ENCODE data around the gene ACOX3.
"Not testable (repeated sequence)": the region's sequence is repeated elsewhere in the genome, so short reads cannot be mapped to it uniquely, and the experiment has no call there.

ACOX3 gene

GRCh38 chr4:8407316-8407715 lies 33.2 kb downstream of the ACOX3 start:
- Histone ChIP-seq H2AFZ (ENCODE audit: low read length) (no peak overlapping the region), H3K4me1 (ENCODE audit: insufficient read depth, low read length, severe bottlenecking) (peaks cover 8% of the 10 kb centered on the region), H4K20me1 (ENCODE audit: insufficient read depth, low read length) (no peaks in the 10 kb centered on the region), H3K27me3 (ENCODE audit: insufficient read depth, low read length) (no peaks in the 10 kb centered on the region), H3K36me3 (ENCODE audit: insufficient read depth, low read length) (peaks cover 9% of the 10 kb centered on the region; the same call in 1 of the 2 replicates), H3K4me3 (ENCODE audit: low read depth, low read length, poor library complexity, severe bottlenecking) (no peak overlapping the region), H3K79me2 (ENCODE audit: insufficient read depth, low read length) (no peaks in the 10 kb centered on the region), H3K27ac (ENCODE audit: low read depth, low read length, poor library complexity, severe bottlenecking) (no peak overlapping the region), H3K9me2 (ENCODE audit: low read depth, low read length) (no peaks in the 10 kb centered on the region), H3F3A (ENCODE audit: insufficient read depth, low read length) (no peaks in the 10 kb centered on the region), H3K9ac (ENCODE audit: low read length) (no peak overlapping the region), H3K9me3 (ENCODE audit: low read length) (no peaks in the 10 kb centered on the region), H3K4me2 (ENCODE audit: low read length) (no peak overlapping the region)
- TF ChIP-seq CTCF (IDR thresholded peaks at IDR 0.05; ENCODE audit: low read length) (no peak), EZH2 (IDR thresholded peaks at IDR 0.05; ENCODE audit: borderline replicate concordance, low read length) (no peak)

GRCh38 chr4:8406887-8407286 lies 33.6 kb downstream of the ACOX3 start:
- not testable (repeated sequence) for H3K9me2 ChIP-seq (ENCODE audit: low read depth, low read length); H3K27me3 ChIP-seq (ENCODE audit: insufficient read depth, low read length); H3F3A ChIP-seq (ENCODE audit: insufficient read depth, low read length); H3K79me2 ChIP-seq (ENCODE audit: insufficient read depth, low read length); H3K27ac ChIP-seq (ENCODE audit: low read depth, low read length, poor library complexity, severe bottlenecking); H4K20me1 ChIP-seq (ENCODE audit: insufficient read depth, low read length); H3K36me3 ChIP-seq (ENCODE audit: insufficient read depth, low read length); H2AFZ ChIP-seq (ENCODE audit: low read length); H3K4me3 ChIP-seq (ENCODE audit: low read depth, low read length, poor library complexity, severe bottlenecking); H3K9ac ChIP-seq (ENCODE audit: low read length); H3K4me2 ChIP-seq (ENCODE audit: low read length); H3K9me3 ChIP-seq (ENCODE audit: low read length)
- H3K4me1 ChIP-seq (ENCODE audit: insufficient read depth, low read length, severe bottlenecking), result peaks cover 13% of the 10 kb centered on the region

GRCh38 chr4:8405516-8405875 lies 35.0 kb downstream of the ACOX3 start:
- Histone ChIP-seq H4K20me1 (ENCODE audit: insufficient read depth, low read length) (no peaks in the 10 kb centered on the region), H3K4me3 (ENCODE audit: low read depth, low read length, poor library complexity, severe bottlenecking) (no peak overlapping the region), H3K4me1 (ENCODE audit: insufficient read depth, low read length, severe bottlenecking) (peaks cover 25% of the 10 kb centered on the region), H3K9me2 (ENCODE audit: low read depth, low read length) (no peaks in the 10 kb centered on the region), H3K9me3 (ENCODE audit: low read length) (no peaks in the 10 kb centered on the region), H2AFZ (ENCODE audit: low read length) (no peak overlapping the region), H3K4me2 (ENCODE audit: low read length) (no peak overlapping the region), H3K9ac (ENCODE audit: low read length) (no peak overlapping the region), H3K27ac (ENCODE audit: low read depth, low read length, poor library complexity, severe bottlenecking) (no peak overlapping the region), H3K79me2 (ENCODE audit: insufficient read depth, low read length) (no peaks in the 10 kb centered on the region), H3F3A (ENCODE audit: insufficient read depth, low read length) (no peaks in the 10 kb centered on the region), H3K27me3 (ENCODE audit: insufficient read depth, low read length) (no peaks in the 10 kb centered on the region), H3K36me3 (ENCODE audit: insufficient read depth, low read length) (peaks cover 9% of the 10 kb centered on the region; the same call in 1 of the 2 replicates)
- TF ChIP-seq CTCF (IDR thresholded peaks at IDR 0.05; ENCODE audit: low read length), result no peak
- TF ChIP-seq EZH2 (IDR thresholded peaks at IDR 0.05; ENCODE audit: borderline replicate concordance, low read length), result no peak

- Histone ChIP-seq H3K27me3 (ENCODE audit: insufficient read depth, low read length) (no peaks in the 10 kb centered on the region), H3K79me2 (ENCODE audit: insufficient read depth, low read length) (no peaks in the 10 kb centered on the region), H3K9me3 (ENCODE audit: low read length) (no peaks in the 10 kb centered on the region), H3K9ac (ENCODE audit: low read length) (no peak overlapping the region), H3F3A (ENCODE audit: insufficient read depth, low read length) (no peaks in the 10 kb centered on the region), H2AFZ (ENCODE audit: low read length) (no peak overlapping the region), H3K4me3 (ENCODE audit: low read depth, low read length, poor library complexity, severe bottlenecking) (no peak overlapping the region), H4K20me1 (ENCODE audit: insufficient read depth, low read length) (no peaks in the 10 kb centered on the region), H3K4me2 (ENCODE audit: low read length) (no peak overlapping the region), H3K4me1 (ENCODE audit: insufficient read depth, low read length, severe bottlenecking) (peaks cover 25% of the 10 kb centered on the region), H3K9me2 (ENCODE audit: low read depth, low read length) (no peaks in the 10 kb centered on the region), H3K27ac (ENCODE audit: low read depth, low read length, poor library complexity, severe bottlenecking) (no peak overlapping the region), H3K36me3 (ENCODE audit: insufficient read depth, low read length) (peaks cover 9% of the 10 kb centered on the region; the same call in 1 of the 2 replicates)
- TF ChIP-seq CTCF (IDR thresholded peaks at IDR 0.05; ENCODE audit: low read length) (no peak), EZH2 (IDR thresholded peaks at IDR 0.05; ENCODE audit: borderline replicate concordance, low read length) (no peak)
These were observed 35.6 kb downstream of the ACOX3 start for GRCh38 chr4:8404791-8405515.
